Cerebellar nuclear complex (tissue), 1 donor: Measurements from ENCODE around the gene CLDN14.

Source experiments
- DNase-seq, 2 experiments: peaks; one replicate each; lab custom pipeline; 2025; lab: John Stamatoyannopoulos, UW

Gene CLDN14

GRCh38 chr21:36471254-36471723, 8.6 kb downstream of the CLDN14 start:
- no peak for DNase-seq

GRCh38 chr21:36470294-36470693, 9.6 kb downstream of the CLDN14 start:
- DNase-seq, result no peak

- DNase-seq, result no peak
Observed at GRCh38 chr21:36466061-36466511, 13.8 kb downstream of the CLDN14 start.

- no peak for DNase-seq
Observed at GRCh38 chr21:36465478-36465877, 14.4 kb downstream of the CLDN14 start.

- no peak for DNase-seq
Observed at GRCh38 chr21:36464590-36464989, 15.3 kb downstream of the CLDN14 start.

- DNase-seq, result no peak
Observed at GRCh38 chr21:36463991-36464390, 15.9 kb downstream of the CLDN14 start.

GRCh38 chr21:36463204-36463603, 16.7 kb downstream of the CLDN14 start:
- DNase-seq, result no peak

GRCh38 chr21:36461918-36462486, 17.9 kb downstream of the CLDN14 start:
- DNase-seq, result no peak

GRCh38 chr21:36461277-36461917, 18.5 kb downstream of the CLDN14 start:
- DNase-seq, result no peak

GRCh38 chr21:36460866-36461265, 19.1 kb downstream of the CLDN14 start:
- no peak for DNase-seq

- DNase-seq, result no peak
Observed at GRCh38 chr21:36459098-36459497, 20.8 kb downstream of the CLDN14 start.

GRCh38 chr21:36456729-36457414, 23.1 kb downstream of the CLDN14 start:
- DNase-seq, result no peak

- DNase-seq, result no peak
Observed at GRCh38 chr21:36454706-36455105, 25.2 kb downstream of the CLDN14 start.

GRCh38 chr21:36454093-36454531, 25.8 kb downstream of the CLDN14 start:
- DNase-seq, result no peak

- DNase-seq, result no peak
Observed at GRCh38 chr21:36452281-36452825, 27.6 kb downstream of the CLDN14 start.

GRCh38 chr21:36451506-36451905, 28.4 kb downstream of the CLDN14 start:
- DNase-seq, result no peak

- no peak for DNase-seq
Observed at GRCh38 chr21:36450511-36450910, 29.4 kb downstream of the CLDN14 start.

GRCh38 chr21:36446301-36446700, 33.6 kb downstream of the CLDN14 start:
- no peak for DNase-seq

GRCh38 chr21:36441715-36442114, 38.2 kb downstream of the CLDN14 start:
- no peak for DNase-seq

- DNase-seq, result no peak
Observed at GRCh38 chr21:36437745-36438128, 42.2 kb downstream of the CLDN14 start.

GRCh38 chr21:36436829-36437744, 42.8 kb downstream of the CLDN14 start:
- DNase-seq, result no peak

- no peak for DNase-seq
Observed at GRCh38 chr21:36434144-36434543, 45.8 kb downstream of the CLDN14 start.
